ENCODE measurements around the gene ACTN3.

ACTN3 gene

GRCh38 chr11:66593303-66593635, 46.6 kb downstream of the ACTN3 start:
- in situ Hi-C loops (cut with MboI; ENCODE audit: low pct_unique_long_range_greater_than_20kb, low sequenced_read_pairs, unreplicated experiment) = no loop called here

GRCh38 chr11:66593650-66594049, 46.9 kb downstream of the ACTN3 start:
- in situ Hi-C loops (cut with MboI; ENCODE audit: low pct_unique_long_range_greater_than_20kb, low sequenced_read_pairs, unreplicated experiment) = no loop called here
- no peak for DNase-seq (ENCODE audit: low spot score)
- TF ChIP-seq, protein P1, sequence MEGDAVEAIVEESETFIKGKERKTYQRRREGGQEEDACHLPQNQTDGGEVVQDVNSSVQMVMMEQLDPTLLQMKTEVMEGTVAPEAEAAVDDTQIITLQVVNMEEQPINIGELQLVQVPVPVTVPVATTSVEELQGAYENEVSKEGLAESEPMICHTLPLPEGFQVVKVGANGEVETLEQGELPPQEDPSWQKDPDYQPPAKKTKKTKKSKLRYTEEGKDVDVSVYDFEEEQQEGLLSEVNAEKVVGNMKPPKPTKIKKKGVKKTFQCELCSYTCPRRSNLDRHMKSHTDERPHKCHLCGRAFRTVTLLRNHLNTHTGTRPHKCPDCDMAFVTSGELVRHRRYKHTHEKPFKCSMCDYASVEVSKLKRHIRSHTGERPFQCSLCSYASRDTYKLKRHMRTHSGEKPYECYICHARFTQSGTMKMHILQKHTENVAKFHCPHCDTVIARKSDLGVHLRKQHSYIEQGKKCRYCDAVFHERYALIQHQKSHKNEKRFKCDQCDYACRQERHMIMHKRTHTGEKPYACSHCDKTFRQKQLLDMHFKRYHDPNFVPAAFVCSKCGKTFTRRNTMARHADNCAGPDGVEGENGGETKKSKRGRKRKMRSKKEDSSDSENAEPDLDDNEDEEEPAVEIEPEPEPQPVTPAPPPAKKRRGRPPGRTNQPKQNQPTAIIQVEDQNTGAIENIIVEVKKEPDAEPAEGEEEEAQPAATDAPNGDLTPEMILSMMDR (IDR thresholded peaks at IDR 0.05; ENCODE audit: extremely low read depth, insufficient read depth, missing control alignments) = no peak

More at GRCh38 chr11:66593303-66593635, 46.6 kb downstream of the ACTN3 start:
- TF ChIP-seq, protein P1 (IDR thresholded peaks at IDR 0.05; ENCODE audit: extremely low read depth, insufficient read depth, missing control alignments) = no peak
- DNase-seq (ENCODE audit: low spot score) = no peak

DNA sequence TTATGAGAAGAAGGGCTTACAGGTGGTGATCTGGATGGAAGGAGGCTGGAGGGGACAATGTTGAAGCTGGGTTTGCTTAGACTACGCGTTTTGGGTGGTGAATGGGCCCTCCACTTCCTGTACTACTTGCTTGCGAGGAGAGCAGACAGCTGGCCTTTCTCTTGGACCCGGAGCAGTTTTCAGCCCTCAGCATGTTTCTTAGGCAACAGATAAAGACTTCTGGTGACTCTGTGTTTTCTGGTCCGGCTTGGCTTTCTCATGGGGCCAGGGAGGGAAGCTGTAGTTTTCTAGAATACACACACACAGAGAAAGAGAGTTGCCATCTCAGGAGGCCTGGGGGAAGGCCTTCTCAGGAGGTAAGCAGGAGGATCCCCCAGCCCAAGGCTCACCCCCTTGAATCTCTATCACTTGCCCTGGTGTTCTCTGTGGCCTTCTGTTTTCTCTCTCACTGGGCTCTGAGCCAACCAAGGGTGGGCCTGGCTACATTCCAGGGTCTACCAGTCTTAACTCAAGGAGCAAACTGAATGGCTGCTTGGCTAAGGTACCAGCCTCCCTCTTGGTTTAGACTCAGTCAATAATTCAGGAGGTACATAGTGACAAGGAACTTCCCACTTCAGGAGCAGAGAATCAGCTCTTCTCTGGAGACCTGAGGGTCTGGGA, 48.7 kb downstream of the ACTN3 start:
- TF ChIP-seq, protein P1 (IDR thresholded peaks at IDR 0.05; ENCODE audit: extremely low read depth, insufficient read depth, missing control alignments) = no peak
- in situ Hi-C loops (cut with MboI; ENCODE audit: low pct_unique_long_range_greater_than_20kb, low sequenced_read_pairs, unreplicated experiment) = no loop called here
- DNase-seq (ENCODE audit: low spot score) = no peak

DNA sequence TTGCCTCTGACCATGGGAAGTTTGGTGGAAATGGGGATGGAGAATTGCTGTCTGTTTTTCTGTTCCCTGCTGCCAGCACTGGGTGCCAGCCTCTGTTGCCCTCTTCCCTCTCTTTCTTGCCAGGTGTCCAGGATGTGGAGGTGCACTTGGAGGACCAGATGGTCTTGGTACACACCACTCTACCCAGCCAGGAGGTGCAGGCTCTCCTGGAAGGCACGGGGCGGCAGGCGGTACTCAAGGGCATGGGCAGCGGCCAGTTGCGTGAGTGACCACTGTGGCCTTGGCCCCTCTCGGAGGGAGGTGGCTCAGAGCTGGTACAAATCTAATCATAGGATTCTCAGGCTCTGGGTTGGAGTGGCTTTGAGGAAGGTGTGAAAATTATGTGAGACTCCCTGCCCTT, 52.3 kb downstream of the ACTN3 start:
- DNase-seq (ENCODE audit: low spot score) = no peak
- TF ChIP-seq, protein P1 (IDR thresholded peaks at IDR 0.05; ENCODE audit: extremely low read depth, insufficient read depth, missing control alignments) = no peak
- in situ Hi-C loops (cut with MboI; ENCODE audit: low pct_unique_long_range_greater_than_20kb, low sequenced_read_pairs, unreplicated experiment) = no loop called here

DNA sequence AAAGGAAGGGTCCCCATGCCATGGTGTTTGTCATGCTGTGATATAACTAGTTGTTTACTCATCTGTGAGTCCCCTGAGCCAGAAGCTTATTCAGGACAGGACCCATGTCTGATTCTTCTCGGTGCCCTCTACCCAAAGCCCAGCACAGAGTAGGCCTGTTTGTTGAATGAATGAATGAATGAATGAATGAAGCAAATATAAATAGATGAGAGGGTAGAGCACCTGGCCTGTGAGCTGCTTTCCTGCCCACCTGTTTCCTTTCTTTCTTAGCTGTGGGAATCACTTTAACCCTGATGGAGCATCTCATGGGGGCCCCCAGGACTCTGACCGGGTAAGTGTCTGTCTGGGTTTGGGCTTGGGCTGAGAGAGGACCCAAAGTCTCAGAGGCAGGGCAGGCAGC, 53.5 kb downstream of the ACTN3 start:
- in situ Hi-C loops (cut with MboI; ENCODE audit: low pct_unique_long_range_greater_than_20kb, low sequenced_read_pairs, unreplicated experiment) = no loop called here
- TF ChIP-seq, protein P1 (IDR thresholded peaks at IDR 0.05; ENCODE audit: extremely low read depth, insufficient read depth, missing control alignments) = no peak
- DNase-seq (ENCODE audit: low spot score) = no peak

GRCh38 chr11:66600631-66601233, 54.0 kb downstream of the ACTN3 start:
- DNase-seq (ENCODE audit: low spot score) = no peak
- TF ChIP-seq, protein P1 (IDR thresholded peaks at IDR 0.05; ENCODE audit: extremely low read depth, insufficient read depth, missing control alignments) = no peak
- in situ Hi-C loops (cut with MboI; ENCODE audit: low pct_unique_long_range_greater_than_20kb, low sequenced_read_pairs, unreplicated experiment) = no loop called here

Data from GM13977 (cell line).